Stimulated activated CD4-positive, alpha-beta T cell treated with anti-CD3 and anti-CD28 coated beads, TNF-alpha, amount 100 ng/mL, for 48 hours (primary cell): ENCODE results near the gene TADA3.
A peak's percentile ranks its signal among the peaks of the same experiment; 100 is the strongest.
"Not testable (repeated sequence)": the region's sequence is repeated elsewhere in the genome, so short reads cannot be mapped to it uniquely, and the experiment has no call there.

ENCODE experiments used
- DNase-seq, 3 donors: peaks; one replicate each; pipeline ENCODE4 v3.0.0-alpha.2; 2020; ENCODE audit warnings: low read depth in 3 of 3

TADA3 gene

GRCh38 chr3:9784965-9785364, 7.3 kb downstream of the TADA3 start:
- no peak for DNase-seq

DNA sequence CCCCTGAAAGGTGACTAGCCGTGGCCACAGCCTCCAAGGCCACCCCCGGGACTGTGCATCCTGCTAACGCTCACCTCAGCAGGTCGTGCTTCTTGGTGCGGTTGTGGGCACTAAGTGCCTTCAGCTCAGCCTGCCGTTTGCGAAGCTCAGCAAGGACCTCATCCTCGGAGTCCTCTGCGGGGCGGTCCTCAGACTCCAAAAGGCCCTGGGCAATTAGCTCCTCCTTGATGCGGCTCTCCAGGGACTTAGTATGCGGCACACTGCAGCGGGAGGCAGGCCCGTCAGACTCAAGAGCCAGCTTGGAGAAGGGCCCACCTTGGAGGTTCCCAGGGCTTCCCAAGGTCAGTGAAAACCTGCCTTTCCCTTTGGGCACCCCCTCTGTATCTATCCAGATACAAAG, 8.3 kb downstream of the TADA3 start:
- DNase-seq = no peak

GRCh38 chr3:9782770-9783169, 9.5 kb downstream of the TADA3 start:
- no peak for DNase-seq

- DNase-seq = no peak
Observed at GRCh38 chr3:9781978-9782603, 10.2 kb downstream of the TADA3 start.

DNA sequence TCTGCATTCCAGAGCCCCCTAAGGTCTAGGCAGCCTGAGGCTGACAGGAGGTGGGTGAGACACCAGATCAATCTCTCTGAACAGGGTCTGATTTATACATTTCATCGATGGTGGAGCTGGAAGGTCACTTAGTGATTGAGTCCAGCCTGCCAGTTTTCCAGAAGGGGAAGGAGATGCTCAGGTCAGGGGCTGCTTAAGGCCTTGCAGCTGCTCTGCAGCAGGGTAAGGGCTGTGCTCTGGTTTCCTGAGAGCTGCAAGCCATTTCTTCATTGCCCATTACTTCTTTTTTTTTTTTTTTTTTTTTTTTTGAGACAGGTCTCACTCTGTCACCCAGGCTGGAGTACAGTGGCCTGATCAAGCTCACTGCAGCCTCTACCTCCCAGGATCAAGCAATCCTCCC, 10.7 kb downstream of the TADA3 start:
- DNase-seq = no peak

GRCh38 chr3:9780910-9781309, 11.4 kb downstream of the TADA3 start:
- no peak for DNase-seq

- DNase-seq = no peak
Observed at GRCh38 chr3:9780458-9780812, 11.8 kb downstream of the TADA3 start.

- peak in 1 of 3 donors; percentile 30 for DNase-seq
Observed at GRCh38 chr3:9779721-9780457, 12.4 kb downstream of the TADA3 start.

DNA sequence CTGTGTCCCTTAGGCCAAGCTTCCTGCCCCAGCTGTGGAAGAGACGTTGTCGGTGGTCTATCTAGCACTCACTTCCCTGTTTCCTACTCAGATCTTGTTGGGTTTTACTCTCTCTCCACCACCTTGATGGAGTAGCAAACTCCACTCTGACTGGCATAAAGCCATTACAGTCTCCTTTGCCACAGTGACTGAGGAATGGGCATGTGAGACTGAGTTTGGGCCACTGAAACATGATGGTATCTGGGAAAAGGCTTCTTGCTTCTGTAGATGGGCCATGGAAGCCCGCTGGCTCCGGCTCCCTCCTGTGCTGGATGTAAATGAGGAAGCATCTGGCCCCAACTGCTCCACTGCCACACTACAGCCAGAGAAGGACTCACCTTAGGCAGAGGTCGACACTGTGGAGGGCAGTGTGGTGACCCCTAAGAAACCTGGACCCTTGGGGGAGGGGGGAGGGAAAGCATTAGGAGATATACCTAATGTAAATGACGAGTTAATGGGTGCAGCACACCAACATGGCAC, 13.1 kb downstream of the TADA3 start:
- no peak for DNase-seq

- DNase-seq = peak; percentile 51 to 69 (median 61)
Observed at GRCh38 chr3:9778143-9779074, 13.9 kb downstream of the TADA3 start.

DNA sequence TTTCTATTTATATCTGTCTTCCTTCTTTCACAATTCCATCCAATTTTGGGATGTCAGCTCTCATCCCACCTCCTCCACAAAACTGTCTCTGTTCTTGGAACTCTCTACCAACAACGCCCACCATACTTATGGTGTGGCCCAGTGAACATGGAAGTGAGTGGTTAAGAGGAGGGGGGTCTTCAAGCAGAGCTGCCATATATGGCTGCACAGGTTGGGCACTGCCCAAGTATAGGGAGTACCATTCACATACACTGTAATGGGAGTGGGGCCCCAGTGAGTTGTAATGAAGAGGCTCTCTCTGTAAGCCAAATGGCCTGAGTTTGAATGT, 14.6 kb downstream of the TADA3 start:
- DNase-seq = peak in 1 of 3 donors; percentile 23

DNA sequence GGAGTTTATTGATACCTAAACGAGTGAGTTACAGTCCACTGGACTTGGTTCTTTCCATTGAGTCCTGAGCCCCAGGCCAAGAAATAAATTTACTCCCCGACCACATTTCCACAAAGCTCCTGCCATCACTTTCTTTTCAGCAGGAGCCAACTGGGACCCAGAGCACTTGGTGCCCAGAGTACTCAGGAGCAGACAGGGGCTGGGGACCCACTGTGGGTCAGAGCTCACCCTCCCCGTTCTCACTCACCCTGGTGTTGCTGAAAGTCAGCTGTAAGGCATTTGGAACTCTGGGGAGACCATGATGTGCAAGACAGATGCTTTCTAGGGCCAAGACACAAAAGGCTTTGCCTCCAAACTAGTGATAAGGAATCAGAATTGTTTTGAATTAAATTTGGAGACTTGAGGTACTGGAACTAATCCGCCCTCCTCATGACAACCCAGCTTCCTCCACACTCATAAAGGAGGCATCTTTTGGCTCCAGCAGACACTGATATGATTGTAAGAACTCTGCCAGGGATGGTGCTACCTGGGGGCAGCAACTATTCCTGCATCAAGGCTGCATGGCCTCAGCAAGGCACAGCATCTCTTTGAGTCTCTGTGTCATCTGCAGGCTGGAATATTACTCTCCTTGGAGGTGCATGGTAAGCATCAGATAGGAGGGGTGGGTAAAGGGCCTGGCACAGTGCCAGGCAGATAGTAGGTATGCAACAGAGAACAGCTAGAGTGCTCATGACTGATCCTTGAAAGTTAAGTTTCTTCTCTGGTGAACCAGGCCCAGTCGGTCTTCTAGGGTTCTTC, 15.2 kb downstream of the TADA3 start:
- no peak for DNase-seq

DNA sequence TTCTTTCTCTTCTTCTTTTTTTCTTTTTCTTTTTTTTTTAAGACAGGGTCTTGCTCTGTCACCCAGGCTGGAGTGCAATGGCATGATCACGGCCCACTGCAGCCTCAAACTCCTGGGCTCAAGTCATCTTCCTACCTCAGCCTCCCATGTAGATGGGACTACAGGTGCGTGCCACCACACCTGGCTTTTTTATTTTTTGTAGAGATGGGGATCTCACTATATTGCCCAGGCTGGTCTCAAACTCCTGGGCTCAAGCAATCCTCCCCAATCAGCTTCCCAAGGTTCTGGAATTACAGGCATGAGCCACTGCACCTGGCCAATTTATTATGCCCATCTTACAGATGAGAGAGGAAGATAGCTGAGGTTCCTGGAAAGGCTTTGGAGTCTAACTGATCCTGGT, 21.3 kb downstream of the TADA3 start:
- not testable (repeated sequence) for DNase-seq

DNA sequence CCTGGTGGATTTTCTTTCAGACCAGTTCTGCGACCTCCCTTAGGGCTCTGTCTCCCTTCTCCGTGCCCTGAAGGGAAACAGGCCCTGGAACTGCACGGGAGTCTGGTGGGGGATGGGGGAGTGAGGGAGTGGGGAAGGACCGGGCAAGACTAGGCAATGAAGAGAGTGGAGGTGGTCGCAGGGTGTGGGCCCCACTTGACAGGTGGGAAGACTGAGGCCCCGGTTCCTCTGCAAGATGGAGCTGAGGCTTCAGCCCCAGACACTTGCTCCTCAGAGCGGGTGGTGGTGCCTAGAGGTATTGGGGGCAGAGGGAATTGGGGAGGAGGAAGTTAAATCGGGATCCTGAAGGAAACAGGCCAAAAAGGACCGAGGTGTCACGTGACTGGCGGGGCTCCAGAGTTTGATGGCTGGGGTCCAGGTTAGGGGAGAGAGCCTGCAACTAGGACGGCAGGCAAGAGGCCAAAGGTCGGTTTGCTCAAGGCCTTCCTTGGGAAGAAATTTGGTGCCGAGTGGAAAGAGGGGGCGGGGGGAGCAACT, 21.9 kb downstream of the TADA3 start:
- no peak for DNase-seq

DNA sequence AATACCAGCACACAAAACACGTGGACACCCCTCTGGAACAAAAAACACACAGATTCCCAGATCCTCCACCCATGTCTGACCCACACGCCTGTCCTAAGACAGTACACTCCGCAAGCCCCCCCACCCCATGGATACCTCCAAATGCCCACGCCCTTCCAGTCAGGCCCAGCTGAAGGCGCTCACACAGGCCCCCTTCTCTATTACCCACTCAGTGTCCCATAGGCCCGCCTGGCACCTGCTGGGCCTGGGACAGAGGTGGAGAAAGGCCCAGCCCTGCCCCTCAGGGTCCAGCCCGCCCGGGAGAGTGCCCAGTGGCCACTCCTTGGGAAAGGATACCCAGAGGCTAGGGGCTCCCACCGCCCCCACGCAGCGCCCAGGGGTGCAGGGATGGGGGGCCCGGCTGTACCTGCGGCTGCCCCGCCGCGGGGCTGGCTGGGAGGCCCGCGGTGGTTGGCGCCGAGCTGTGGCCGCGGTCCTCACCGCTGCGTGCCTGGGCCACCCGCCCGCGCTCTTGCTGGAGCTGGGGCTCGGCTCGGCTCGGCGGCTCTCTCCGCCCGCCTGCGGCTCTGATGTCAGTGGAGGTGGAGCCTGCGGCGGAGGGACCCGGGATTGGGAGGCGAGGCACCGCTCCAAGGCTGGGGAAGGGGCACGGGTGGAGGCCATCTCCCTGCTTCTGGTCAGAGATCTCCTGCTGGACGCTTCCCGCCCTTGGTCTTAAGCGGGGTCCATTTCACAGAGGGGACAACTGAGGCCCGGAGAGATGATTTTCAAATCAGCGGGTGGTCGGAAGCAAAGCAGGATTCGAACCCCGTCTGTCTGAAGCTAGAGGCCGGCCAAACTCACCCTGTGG, 22.6 kb downstream of the TADA3 start, which contains the start of gene CAMK1:
CAMK1 (minus strand) TSS at position 522 of the 850 bp plus-strand sequence. CDS start 2,198 bp downstream, outside the sequence.
- DNase-seq = peak; percentile 55 to 66 (median 62)

DNA sequence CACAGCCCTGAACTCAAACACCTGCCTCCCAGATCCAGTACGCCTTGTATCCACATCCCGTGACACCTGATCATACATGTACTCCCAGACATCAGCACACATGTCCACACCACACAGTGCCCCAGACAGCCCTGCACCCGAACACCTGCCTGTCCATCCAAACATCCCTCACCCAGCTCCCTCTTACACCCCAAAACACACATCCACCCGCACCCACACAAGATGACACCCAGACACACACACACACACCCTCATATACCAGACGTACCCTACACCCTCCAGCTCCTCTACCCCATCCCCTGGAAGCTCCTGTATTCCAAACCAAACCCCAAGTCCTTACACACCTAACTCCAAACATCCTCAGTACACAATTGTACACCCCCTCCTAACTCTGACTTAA, 23.3 kb downstream of the TADA3 start:
- DNase-seq = no peak

DNA sequence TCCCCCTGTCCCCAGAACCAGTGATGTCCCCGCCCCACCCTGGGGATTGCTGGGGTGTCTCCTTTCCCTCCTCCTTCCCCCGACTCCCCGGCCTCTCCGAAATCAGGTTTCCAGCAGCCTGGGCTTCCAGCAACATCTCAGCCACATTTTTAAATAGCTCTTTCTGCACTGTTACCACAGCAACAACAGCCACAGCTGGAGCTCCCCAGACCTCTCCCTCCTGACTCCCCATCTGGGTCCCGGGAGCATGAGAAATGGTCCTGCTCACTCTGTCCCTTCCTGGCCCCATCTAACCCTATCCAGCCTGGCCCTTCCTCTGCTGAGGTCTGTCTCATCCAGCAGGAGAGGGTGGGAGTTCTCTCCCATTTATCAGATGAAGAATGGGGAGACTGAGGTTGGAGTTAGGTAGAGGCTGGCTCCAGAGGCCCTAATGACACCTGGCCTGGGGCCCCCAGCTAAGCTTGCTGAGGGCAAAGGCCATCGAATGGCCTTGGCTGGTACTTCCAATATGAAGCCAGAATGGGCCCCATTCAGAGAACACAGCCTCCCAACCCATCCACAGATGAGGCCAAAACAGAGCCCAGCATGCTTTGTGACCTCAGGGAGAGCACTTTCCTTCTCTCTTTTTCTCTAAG, 24.0 kb downstream of the TADA3 start:
- DNase-seq = no peak

DNA sequence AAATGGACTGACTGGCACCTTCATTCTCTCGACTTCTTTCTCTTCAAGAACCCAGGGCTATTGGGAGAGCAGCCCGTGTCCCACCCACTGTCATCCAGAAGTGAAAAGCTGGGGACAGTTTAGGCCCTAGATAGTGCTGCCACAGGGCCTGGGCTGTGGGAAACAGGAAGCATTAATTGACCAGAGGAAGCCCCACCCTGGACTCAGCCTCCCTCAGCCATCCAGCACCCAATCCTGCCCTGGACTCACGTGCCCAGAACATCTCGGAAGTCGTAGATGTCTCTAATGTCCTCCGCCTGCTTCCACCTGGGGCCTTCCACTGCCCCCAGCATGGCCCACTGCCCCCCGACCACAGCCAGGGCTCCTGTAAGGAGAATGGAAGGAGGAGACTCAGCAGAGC, 24.9 kb downstream of the TADA3 start:
- DNase-seq = no peak

DNA sequence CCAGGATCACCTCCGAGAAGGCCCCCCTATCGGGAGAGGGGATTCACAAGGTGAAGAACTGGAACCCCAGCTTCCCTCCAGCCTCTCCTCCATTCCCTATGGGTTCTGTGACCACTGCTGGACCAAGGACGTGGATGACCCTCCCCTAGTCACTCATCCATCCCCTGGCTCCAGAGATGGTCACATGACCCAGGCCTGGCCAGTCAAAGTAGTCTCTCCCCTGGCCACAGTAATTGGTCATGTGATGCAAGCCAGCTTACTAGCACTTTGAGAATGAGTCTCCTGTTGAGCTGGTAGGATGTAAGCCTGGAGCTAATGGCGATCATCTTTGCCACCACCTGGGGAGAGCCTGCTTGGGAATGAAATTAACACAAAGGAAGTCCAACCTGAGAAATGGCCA, 26.4 kb downstream of the TADA3 start:
- DNase-seq = no peak

GRCh38 chr3:9762871-9763270, 29.4 kb downstream of the TADA3 start:
- DNase-seq = no peak
